Stimulated activated CD8-positive, alpha-beta memory T cell treated with anti-CD3 and anti-CD28 coated beads, Interleukin-12 subunit alpha, Interleukin-12 subunit beta, amount 100 ng/mL, for 1 hour (primary cell): Measurements from ENCODE around the gene DICER1.
A peak's percentile ranks its signal among the peaks of the same experiment; 100 is the strongest.

Source experiments
- DNase-seq: peaks from one replicate; pipeline ENCODE4 v3.0.0-alpha.2; 2020; ENCODE audit warnings: low read depth

The DICER1 gene

GRCh38 chr14:95125221-95125620, 32.1 kb downstream of the DICER1 start:
- no peak for DNase-seq

DNA sequence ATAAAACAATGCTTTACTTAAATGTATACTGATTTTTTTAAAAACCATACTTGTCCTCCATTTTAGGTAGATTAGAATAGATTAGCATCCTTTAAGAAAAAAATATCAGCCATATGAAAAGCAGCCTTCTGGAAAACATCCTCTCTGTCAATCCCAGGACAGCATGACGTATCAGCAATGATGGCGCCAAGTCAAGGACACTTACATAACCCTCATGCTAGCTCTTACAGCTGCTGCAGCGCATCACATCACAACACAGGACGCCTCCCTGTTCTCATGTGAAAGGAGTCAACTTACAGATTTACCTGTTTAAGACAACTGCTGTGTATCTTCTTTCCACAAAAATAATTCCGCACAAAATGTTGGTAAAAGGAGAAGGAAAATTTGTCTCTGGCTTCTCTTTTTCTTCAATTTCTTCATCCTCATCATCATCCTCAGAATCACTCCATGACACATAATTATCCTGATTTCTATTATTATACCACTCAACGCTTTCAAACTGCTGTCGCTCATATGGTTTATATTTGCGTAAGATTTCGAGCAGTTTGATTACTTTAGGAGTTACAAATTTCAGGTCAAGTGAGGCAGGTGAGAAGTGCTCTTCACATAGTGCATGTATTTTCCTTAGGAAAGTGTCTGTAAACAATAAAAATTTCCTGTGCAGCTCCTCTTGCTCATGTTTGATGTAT, 33.3 kb downstream of the DICER1 start:
- DNase-seq, result no peak

DNA sequence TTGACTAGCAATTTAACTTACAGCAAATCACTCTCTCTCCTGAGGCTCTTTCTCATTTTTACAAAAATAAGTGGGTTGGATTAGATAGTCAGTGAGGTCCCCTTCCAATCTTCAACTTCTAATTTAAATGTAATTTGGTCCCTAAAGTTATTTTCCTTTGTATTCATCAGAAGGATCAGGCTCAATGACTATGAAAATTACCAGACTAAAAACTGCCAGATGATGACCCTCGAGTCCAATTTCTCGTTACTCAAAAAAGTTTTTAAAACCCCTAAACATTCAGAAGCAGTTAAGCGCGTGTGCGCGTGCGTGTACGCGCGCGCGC, 34.7 kb downstream of the DICER1 start:
- DNase-seq, result no peak

- no peak for DNase-seq
Observed at GRCh38 chr14:95121911-95122620, 35.3 kb downstream of the DICER1 start.

DNA sequence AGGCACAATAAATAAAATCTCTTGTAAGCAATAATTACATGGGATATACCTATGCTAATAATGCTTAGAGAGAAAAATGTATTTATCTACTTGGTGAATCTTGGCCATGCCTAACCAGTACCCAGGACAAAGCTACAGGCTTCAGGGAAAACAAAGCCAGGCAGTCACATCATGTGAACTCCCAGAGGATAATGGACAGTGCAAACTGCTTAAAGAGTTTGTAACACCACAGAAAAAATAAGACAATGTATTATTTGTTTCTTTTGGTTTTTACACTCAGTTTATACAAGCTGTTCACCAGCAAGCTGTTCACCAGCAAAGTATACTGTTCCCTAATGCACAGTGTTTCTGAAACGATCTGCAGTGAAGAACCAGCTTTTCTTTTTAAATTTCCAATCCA, 38.0 kb downstream of the DICER1 start:
- no peak for DNase-seq

DNA sequence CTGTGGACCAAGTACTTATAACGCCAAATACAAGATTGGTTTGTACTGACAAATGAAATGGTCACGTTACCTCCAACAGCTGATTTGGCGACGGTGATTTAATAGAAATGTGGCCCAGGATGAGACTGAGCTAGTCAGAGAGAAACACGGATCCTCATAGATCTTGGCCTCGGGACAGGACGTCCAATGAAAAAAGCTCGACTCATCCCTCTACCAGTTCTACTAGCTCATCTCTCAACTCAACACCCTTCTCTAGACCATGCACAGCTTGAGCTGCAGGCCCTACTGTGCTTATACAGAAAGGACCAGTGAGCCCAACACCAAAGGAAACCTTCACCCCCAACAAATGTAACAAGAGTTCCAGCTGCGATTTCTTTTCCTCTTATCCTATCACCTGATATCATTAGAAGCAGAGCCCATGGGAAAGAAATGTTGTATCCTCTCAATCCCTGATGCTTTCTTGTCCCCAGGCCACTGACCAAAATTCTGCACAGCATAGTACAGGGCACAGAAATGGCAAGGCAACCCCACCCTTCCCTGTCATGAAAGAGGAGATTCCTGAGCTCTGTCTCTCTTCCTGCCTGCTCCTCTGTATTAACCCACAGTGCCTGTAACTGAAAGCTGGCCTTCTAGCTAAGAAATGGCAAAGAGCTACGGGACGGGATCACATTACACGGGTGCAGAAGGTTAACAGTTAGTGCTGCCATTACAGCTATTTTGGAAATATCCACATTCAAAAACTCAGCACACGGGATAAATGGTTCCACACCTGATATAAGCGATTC, 39.2 kb downstream of the DICER1 start:
- DNase-seq, result no peak

- no peak for DNase-seq
Observed at GRCh38 chr14:95113476-95113875, 43.9 kb downstream of the DICER1 start.

DNA sequence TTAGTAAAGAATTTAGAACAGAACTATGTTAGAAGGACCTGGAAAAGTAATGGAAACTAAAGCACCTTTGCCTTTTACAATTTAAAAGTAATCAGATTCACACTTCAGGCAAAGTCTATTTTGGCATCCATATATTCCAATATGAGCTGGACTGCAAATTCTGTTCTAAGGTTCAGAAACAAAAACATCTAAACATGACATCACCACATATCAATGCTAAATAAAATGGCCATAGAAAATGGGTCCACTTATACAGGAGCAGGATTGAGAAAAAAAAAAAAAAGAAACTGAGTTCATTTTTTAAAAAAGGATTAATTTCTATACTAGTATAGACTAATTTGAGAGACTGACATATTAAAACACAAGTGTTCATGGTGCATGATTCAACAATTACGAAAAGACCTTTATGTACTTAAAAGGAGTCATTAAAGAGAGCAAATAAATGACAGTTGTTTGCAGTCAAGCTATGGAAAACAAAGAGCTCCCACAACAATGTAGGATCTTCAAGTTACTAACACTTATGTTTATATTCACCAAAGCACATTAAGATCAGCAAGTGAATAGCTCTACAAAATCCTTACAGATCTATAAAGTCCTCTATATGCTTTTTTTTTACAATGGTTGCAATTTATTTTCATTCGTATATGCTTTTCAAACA, 45.7 kb downstream of the DICER1 start:
- DNase-seq, result no peak

- no peak for DNase-seq
Observed at GRCh38 chr14:95110178-95110577, 47.2 kb downstream of the DICER1 start.

DNA sequence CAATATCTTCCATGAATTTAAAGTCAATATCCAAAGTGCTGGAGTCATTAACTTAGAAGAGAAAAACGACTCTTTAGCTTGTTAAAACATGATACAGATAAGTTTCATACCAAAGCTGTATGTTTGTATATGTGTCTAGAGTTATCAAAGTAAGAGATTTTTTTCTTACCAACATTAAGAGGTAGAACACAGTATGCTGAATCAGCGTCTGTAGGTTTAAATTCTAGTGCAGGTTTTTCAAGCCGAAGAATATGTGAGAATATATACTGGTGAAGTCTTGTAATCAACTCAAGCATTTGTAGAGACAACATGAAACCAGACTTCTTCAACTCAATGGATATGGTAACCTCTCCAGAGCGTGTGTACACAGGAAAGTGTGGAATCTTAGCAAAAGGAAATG, 49.6 kb downstream of the DICER1 start:
- DNase-seq, result no peak

- DNase-seq, result no peak
Observed at GRCh38 chr14:95106971-95107370, 50.4 kb downstream of the DICER1 start.

GRCh38 chr14:95104911-95105310, 52.4 kb downstream of the DICER1 start:
- DNase-seq, result no peak

DNA sequence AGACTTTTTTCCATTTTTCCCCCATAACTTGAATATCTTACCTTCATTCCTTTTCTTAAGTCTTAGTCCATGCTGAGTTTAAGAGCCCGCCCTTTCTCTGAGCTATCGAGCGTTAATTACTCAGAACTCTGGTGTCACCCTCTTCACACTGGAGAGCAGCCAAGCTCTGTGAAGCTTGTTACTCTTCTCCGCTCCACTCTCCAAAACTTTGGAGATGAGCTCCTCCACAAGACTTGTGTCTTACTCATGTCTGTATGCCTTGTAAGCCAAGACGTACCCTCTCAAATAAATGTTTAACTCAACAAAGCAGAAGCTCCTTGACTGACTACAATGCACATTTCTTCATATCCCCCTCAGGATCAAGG, 54.7 kb downstream of the DICER1 start:
- DNase-seq, result no peak

DNA sequence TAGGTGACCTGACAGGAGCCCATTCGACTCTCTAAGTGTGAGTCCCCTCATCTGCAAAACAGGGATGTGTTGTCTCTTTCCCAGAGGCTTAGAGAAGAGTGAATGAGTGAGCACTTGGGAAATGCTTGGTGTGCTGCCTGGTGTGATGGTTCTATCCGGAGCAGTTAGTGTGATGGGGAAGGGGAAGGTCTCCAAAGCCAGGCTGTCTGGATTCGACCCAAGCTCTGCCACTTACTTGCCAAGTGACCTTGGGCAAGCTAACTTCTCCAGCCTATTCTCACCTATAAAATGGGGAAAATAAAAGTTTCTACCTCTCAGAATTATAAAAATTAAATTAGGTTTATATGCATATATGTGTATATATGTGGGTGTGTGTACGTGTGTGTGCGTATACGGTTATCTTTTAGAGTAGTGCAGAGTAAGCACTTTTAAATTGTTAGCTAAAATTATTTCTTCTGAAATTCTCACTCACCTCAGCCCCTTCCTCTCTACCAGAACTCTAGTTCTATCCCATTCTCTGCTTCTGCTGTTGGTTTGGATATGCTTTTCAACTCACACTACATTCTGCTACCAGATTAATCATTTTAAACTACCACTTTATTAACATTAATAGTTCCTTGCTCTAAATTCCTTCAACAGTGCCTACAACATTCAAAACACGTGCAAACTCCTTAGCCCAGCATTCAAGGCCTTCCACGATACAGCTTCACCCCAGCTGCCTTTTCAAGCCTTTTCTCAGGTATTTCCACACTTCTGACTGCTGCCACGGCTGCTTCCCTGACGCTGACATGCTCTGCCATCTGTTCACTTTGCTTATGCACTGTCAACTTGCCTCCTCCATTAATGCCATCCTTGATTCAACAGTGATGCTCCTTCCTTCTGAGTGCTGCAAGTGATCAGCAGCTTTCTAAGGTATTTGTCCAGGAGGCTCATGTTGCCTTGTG, 55.3 kb downstream of the DICER1 start:
- no peak for DNase-seq

- DNase-seq, result peak; percentile 7
Observed at GRCh38 chr14:95098984-95099599, 58.2 kb downstream of the DICER1 start.

DNA sequence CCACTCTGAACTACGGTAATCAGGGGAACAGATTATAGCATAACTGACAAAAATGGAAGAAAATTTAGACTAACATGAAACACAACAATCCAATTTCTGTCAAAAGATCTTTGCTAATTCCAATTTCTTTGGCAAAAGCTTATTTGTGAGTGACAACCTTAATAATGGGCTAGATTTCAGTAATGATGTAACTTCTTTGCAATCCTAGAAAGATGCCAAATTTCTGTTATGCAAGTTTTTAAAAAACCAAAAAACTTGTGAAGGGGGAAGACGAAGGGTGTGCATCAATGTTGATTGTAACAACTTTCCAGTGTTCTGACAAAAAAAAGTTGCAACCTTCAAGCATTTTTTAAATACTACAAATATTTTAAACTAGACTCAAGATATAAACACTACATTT, 59.9 kb downstream of the DICER1 start:
- DNase-seq, result no peak

- DNase-seq, result no peak
Observed at GRCh38 chr14:95096476-95096875, 60.9 kb downstream of the DICER1 start.

GRCh38 chr14:95095996-95096395, 61.3 kb downstream of the DICER1 start:
- DNase-seq, result no peak

DNA sequence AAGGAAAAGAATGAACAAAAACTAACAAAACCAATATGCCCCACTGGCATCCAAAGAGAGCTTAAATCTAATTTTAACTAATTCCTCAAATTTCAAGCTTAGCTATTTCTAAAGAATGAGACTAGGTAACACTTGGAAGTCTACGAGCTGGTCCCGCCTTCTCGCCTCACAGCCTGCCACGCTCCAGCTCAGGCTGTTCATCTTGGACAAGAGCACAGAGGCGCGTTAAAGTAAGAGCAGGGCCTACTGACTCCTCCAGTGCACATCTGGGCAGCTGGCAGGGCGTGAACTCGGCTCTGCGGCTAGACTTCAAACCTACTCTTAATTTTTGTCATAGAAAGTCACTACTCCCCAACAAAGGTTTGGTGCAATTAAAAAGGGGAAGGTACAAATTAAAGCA, 64.6 kb downstream of the DICER1 start:
- no peak for DNase-seq

DNA sequence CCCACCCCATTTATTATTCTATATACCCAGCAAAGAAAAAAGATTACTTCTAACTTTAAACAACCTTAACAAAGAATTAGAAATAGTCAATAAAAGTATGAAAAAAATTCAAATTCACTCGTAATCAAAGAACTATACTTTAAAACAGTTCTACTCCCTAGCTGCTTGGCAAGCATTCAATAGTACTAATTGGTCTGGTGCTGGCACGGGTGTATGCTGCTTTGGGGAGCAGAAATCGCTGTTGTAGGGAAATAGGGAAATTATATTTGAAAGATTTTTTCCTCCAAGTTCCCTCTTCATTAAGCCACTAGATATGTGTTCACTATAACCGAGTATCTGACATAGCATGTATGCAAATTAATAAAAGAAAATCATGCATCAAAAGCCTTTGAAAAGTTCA, 65.7 kb downstream of the DICER1 start:
- no peak for DNase-seq

- DNase-seq, result no peak
Observed at GRCh38 chr14:95088665-95089064, 68.7 kb downstream of the DICER1 start.
